CD4-positive, alpha-beta T cell treated with Interleukin-15 for 1 hour (primary cell): ENCODE results near the gene BRI3.
"Not testable (repeated sequence)": the region's sequence is repeated elsewhere in the genome, so short reads cannot be mapped to it uniquely, and the experiment has no call there.

Source experiments
- DNase-seq: peaks from one replicate; pipeline ENCODE4 v3.0.0-alpha.2; 2020

The BRI3 gene

GRCh38 chr7:98315994-98316527 lies 34.6 kb downstream of the BRI3 start:
- not testable (repeated sequence) for DNase-seq

- DNase-seq = no peak
Observed at GRCh38 chr7:98317366-98318040, 36.0 kb downstream of the BRI3 start.

- no peak for DNase-seq
Observed at GRCh38 chr7:98319176-98319575, 37.7 kb downstream of the BRI3 start.

DNA sequence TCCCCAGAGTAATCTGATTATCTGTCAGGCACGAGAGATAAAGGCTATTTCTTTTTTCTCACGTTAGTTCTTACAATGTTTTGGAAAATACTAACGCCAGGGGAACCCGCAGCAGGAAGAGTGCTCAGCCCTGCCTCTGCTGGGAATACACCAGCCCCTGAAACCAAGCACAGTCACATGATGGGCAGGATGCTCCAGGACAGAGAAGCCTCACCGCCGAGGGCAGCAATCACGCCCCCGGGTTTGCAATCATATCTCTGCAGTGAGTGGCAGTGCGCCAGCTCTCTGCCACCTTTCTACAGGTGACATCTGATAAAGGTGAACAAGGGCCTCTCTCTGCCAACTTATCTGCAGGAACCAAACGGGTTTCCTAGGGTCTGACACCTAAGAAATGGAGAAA lies 39.8 kb downstream of the BRI3 start:
- DNase-seq = no peak

DNA sequence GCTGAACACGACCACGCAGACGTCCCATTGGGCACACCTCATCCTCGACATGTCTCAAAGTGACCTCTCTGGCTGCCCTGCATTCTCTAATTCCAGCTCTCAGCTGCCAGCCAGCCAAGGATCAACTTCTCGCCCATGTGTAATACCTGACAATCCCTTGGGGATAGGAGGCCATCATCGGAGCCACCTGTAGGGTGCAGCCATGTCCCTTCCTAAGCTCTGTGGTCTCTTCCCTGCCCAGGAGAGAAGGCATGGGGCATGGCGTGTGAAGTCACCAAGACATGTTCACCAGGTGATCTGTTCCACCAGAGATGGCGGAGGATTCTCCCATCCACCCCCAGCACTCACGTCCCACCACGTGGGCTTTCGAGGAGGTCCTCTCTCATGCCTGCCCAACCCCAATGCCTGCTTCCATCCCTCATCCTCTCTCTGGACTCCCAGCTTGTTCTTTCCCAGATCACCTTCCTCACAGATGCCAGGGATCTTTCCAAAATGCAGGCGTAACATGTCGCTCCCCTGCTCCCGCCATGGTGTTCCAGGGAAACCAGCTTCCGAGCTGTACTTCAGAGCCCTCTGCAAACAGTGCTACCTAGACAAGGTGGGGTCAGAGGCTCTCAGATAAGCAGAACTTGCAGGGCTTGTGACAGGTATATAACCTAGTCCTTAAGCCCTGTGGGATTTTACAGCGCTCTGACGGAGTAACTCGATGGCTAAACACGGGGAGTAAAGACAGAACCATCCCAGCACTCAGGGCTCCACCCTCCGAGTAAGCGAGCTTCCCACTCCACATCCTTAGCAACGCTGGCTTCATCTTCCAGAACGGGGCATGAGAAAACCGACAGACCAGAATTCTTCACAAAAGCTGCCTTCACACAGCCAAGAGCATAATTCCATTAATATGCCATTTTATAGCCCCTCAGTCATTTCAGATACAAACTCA lies 41.1 kb downstream of the BRI3 start:
- no peak for DNase-seq

GRCh38 chr7:98323597-98324322 lies 42.3 kb downstream of the BRI3 start:
- no peak for DNase-seq

GRCh38 chr7:98324782-98325181 lies 43.3 kb downstream of the BRI3 start:
- no peak for DNase-seq

GRCh38 chr7:98329100-98329790 lies 47.8 kb downstream of the BRI3 start:
- no peak for DNase-seq

GRCh38 chr7:98329791-98330373 lies 48.4 kb downstream of the BRI3 start:
- no peak for DNase-seq

GRCh38 chr7:98330926-98331529 lies 49.5 kb downstream of the BRI3 start:
- no peak for DNase-seq

DNA sequence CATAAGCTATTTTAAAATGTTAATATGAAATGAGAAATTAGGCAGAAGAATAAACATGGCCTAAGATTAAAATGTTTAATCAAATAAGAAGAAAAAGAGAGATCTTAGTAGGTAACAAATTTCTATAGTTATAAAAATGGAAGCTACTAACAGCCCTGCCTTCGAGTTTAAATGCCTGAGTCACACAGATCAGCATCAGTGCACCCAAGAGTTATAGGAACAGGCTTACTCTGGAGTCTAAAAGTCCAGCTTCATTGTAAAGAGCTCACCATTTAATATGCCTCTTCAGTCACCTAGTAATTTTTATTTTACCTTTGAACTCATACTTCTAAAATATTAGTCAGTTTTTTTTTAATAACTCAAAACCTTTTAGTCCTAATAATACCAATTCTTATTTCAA lies 52.6 kb downstream of the BRI3 start:
- DNase-seq = no peak

DNA sequence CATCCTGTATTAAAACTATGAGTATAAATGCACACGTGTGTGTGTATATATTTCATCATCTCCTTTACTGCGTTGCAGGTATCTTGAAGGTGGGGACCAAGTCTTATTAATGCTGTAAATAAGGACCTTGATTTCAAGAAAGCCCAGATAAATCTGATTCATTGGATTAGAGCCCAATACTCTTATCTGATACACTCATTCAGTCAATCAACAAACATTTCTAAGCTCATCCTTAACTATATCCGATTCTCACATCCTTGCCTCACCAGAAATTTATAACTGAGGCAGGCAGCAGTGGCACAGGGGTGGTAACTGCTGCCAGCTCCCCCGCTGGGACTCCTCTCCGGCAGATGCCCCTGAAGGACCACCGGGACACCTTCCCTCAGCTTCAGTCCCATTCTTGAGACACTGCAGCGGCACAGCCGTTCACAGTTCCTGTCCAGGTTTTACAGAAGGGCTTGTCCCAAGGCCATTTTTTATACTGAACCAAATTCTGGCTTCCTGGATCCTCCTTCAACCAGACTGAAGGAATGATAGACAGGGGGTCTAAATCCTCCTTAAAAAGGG lies 54.0 kb downstream of the BRI3 start:
- DNase-seq = no peak

- no peak for DNase-seq
Observed at GRCh38 chr7:98338441-98338840, 57.0 kb downstream of the BRI3 start.

- no peak for DNase-seq
Observed at GRCh38 chr7:98339043-98339442, 57.6 kb downstream of the BRI3 start.

DNA sequence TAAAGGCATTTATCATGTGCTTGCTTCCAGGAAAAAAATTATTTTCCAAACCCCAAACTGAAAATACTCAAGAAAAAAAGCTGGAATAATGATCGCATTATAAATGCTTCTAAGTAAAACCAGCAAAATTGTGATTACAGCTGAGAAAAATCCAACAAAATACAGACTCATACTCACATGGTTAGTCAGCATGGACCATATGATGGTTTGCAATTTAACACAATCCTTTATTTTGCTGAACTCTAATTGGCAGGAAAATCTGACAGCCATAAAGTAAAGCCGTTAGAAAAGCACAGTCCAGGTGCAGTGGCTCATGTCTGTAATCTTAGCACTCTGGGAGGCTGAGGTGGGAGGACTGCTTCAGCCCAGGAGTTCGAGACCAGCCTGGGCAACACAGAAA lies 59.6 kb downstream of the BRI3 start:
- DNase-seq = no peak
